CD4-positive, alpha-beta T cell treated with Interleukin-17A for 1 hour (primary cell): ENCODE results near the gene TRIM71.

Experiments used
- DNase-seq: peaks from one replicate; pipeline ENCODE4 v3.0.0-alpha.2; 2020

TRIM71 gene

DNA sequence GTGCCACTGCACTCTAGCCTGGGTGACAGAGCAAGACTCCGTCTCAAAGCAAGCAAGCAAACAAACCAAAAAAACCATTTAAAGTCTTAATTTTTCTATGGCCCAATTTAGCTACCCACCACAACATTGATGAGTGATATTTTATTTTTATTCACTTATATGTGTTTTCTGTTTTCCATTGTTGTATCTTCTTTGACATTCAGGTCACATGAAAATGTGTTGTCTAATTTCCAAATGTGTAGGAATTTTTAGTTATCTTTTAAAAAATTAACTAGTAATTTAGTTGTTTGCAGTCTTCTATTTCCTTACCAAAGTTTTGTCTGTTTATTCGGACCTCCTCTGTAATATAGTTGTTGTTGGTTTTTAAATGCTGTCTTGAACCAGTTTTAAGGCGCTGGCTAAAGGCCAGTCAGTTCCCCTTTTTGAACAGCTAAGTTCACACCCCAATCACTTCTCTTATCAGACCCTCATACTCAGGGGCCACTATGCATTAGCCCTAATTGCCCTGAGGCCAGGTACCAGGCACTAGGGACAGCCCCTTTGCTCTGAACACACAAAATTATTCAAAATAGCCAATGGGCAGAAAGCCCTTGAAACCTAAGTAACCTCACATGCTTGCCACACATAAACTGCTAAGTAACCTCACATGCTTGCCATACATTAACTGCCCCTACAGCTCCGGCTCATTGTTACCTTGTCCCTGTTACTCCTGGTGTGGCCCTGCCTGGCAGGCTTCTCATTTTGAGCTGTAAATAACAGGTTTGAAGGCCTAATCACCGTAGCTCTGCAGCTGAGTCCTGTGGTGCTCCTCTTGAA lies 129.4 kb downstream of the TRIM71 start:
- no peak for DNase-seq
